DMS53 treated with DMSO at 0.1 percent for 48 hours (cell line): Measurements from ENCODE around the gene RCC1.
"Not testable (repeated sequence)": the region's sequence is repeated elsewhere in the genome, so short reads cannot be mapped to it uniquely, and the experiment has no call there.

Source experiments
- DNase-seq: peaks from one replicate; lab custom pipeline; 2025; ENCODE audit not compliant: unreplicated experiment; lab: John Stamatoyannopoulos, UW

The RCC1 gene, protein sequence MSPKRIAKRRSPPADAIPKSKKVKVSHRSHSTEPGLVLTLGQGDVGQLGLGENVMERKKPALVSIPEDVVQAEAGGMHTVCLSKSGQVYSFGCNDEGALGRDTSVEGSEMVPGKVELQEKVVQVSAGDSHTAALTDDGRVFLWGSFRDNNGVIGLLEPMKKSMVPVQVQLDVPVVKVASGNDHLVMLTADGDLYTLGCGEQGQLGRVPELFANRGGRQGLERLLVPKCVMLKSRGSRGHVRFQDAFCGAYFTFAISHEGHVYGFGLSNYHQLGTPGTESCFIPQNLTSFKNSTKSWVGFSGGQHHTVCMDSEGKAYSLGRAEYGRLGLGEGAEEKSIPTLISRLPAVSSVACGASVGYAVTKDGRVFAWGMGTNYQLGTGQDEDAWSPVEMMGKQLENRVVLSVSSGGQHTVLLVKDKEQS

DNA sequence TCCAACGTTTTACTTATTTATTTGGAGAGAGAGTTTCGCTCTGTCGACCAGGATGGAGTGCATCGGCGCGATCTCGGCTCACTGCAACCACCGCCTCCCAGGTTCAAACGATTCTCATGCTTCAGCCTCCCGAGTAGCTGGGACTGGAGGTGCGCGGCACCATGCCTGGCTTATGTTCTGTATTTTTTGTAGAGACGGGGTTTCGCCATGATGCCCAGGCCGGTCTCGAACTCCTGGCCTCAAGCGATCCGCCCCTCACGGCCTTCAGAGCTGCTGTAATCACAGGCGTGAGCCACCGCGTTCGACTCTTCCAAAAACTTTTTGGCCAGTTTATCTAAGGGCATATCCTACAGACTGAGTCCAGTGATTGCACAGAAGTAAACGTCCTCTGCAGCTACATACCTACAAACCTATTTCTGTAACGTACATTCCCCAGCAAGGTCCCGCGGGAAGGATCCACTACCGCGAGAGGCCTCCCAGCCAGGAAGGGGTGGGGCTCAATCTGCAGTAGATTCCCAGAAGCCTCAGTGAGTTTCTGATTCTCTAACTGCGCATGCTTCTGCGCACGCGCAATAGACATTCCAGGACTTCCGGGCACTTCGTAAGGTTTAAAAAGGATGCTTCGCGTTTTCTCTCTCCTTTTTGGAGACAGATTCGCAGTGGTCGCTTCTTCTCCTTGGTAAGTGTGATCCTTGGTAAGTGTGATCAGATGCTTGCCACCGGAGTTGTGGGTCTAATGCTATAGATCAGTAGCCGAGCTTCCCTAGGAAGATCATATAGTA, at the start of gene RCC1:
RCC1 (plus strand) TSS at position 638 of the 782 bp plus-strand sequence. CDS start 23,824 bp downstream, outside the sequence.
- peak; percentile 99 for DNase-seq

DNA sequence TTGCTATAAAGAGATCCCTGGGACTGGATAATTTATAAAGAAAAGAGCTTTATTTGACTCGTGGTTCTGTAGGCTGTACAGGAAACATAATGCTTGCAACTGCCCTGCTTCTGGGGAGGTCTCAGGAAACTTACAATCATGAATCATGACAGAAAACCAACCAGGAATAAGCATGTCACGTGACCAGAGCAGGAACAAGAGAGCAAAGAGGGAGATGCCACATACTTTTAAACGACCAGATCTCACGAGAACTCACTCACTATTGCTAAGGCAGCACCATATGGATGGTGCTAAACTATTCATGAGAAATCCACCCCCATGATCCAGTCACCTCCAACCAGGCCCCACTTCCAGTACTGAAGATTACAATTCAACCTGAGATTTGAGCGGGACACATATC, 49.8 kb upstream of the RCC1 start:
- DNase-seq: no peak

DNA sequence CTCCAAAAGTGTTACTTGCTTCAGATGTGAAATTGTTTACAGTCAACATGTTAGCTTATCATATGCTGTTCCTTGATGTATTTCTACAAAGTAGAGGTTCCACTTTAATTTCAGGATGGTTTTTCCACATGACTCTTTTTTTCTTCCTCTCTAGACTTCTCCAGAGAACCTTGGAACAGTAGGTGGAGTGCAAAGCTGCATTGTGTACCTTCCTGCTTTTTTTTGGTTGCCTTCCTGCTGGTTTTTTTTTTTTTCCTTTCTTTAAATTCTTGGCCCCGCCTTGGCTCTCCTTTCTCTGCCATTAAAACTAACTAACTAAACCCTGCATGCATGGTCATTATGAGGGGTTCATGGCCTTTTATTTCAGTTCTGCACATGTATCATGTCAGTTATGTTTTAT, 48.2 kb upstream of the RCC1 start:
- DNase-seq: no peak

DNA sequence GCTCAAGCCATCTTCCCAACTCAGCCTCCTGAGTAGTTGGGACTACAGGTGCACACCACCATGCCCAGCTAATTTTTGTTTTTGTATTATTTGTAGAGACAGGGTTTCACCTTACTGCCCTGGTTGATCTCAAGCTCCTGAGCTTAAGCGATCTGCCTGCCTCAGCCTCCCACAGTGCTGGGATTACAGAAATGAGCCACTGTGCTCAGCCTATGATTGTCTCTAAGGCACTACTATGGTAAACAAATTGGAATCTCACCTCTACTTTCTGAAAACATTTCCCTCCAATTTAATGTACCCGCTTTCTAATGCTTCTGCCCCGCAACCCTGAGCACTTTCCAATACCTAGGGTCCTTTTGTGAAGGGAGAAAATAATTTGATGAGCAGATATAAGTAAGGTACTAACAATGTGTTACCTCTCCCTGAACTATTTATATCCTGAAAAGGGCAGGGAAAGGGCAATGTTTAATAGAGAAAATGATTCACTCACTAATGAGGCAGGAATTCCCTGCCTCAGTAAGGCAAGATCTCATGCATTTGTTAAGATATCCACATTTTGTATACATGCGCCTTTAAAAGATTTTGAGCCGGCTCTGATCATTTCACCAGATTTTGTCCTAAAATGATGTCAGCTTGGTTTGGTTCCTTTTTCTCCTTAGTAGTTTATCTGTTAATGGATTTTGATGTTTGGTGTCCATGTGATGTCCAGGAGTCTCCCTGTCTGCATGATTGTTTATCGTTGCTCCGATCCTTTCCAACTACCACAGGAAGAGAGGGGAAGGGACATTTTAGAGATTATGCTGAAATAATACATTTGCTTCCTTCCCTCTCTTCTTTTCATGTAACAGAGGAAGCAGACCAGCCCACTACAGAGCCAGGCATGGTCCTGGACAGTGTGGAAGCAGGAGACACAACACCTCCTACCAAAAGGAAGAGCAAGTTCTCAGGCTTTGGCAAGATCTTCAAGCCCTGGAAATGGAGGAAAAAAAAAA, 47.3 kb upstream of the RCC1 start:
- no peak for DNase-seq

DNA sequence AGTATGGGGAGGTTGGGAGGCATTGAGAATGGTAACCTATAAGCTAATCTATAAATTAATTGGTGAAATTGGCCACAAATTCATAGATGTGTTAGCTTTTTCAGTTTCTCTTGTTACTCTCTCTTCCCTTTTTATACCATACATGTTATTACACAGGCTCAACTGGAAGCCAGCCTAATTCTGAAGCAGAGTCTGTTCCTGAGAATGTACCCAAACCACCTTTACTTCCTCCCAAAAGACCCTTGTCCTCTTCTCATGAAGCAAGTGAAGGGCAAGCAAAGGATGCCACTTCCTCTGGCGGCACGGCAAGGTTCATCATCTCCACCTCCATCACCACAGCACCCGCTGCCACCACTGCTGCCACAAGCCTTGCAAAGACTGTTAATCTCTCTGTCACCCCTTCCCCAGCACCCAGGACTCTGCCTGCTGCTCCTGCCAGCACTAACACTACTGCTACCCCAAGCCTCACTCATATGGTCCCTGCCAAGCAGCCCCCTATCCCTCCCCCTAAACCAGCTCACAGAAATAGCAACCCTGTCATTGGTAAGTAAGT, 39.5 kb upstream of the RCC1 start:
- no peak for DNase-seq

DNA sequence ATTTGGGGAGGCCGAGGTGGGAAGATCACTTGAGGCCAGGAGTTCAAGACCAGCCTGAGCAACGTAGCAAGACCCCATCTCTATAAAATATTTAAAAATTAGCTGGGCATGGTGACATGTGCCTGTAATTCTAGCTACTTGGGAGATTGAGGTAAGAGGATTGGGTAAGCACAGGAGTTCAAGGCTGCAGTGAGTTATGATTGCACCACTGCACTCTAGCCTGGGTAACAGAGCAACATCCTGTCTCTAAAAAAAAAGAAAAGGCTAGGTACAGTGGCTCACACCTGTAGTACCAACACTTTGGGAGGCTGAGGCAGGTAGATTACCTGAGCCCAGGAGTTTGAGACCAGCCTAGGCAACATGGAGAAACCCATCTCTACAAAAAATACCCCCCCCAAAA, 35.7 kb upstream of the RCC1 start:
- DNase-seq: no peak

DNA sequence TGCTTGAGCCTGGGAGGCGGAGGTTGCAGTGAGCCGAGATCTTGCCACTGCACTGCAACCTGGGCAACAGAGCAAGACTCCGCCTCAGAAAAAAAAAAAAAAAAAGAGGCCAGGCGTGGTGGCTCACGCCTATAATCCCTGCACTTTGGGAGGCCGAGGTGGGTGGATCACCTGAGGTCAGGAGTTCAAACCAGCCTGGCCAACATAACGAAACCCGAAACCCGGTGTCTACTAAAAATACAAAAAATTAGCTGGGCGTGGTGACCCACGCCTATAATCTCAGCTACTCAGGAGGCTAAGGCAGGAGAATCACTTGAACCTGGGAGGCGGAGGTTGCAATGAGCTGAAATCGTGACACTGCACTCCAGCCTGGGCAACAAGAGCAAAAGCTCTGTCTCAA, 26.3 kb upstream of the RCC1 start:
- not testable (repeated sequence) for DNase-seq

DNA sequence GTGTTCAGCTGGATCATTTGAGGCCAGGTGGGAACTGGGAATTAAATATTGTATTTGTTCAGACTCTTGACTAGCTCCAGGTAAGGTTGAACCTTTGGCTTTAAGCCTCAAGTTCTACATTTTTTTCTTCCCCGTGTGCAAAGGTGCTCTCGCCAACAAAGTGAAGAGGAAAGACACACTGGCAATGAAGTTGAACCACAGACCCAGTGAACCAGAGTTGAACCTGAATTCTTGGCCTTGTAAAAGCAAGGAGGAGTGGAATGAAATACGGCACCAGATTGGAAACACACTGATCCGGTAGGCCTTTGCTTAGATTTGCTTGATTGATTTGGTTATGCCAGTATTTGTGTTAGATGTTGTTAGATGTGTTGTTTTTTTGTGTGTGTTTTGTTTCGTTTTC, 25.5 kb upstream of the RCC1 start:
- no peak for DNase-seq

DNA sequence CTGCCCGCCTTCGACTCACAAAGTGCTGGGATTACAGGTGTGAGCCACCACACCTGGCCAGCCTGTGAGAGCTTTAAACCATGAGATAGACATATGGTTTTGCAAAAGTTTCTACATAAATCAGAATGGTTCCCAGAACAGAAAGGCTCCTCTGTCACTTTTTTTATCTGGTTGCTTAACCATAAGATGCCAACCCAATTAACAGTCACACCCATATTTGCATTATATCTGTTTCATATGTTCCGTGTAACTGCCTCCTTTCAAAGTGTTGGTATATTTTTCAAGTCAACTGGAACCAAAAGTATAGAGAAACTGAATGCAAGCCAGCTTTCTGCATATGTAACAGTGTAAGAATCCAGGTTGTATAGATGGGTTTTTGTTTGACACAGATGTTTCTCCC, 23.7 kb upstream of the RCC1 start:
- no peak for DNase-seq

DNA sequence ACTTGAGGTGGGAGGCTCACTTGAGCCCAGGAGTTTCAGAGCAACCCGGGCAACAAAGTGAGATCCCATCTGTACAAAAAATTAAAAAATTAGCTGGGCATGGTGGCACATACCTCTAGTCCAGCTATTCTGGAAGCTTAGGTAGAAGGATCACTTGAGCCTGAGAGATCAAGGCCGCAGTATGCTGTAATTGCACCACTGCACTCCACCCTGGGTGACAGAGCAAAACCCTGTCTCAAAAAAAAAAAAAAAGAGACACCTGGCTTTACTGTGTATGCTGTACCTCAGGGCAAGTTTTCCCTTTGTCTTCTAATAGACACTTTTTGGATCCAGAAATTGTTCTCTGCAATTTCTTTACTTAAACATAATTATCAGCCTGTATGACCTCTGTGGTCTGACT, 23.1 kb upstream of the RCC1 start:
- DNase-seq: no peak

DNA sequence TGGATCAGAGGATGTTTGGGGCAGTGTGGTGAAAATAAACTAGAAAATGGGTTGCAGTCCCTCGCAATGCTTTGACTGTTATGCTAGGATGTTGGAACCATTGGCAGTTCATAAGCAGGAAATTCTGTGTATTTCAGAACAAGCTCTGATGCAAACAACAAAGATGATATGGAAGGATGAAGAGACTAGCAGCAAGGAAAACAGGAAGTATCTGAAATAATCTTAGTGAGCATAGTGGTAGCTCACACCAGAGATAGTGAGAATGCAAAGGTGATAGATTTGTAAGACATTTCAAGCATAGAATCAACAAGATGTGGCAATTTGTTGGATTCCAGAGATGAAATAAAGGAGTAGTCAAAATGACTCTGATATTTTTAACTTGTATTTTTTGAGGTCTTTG, 11.1 kb upstream of the RCC1 start:
- no peak for DNase-seq

DNA sequence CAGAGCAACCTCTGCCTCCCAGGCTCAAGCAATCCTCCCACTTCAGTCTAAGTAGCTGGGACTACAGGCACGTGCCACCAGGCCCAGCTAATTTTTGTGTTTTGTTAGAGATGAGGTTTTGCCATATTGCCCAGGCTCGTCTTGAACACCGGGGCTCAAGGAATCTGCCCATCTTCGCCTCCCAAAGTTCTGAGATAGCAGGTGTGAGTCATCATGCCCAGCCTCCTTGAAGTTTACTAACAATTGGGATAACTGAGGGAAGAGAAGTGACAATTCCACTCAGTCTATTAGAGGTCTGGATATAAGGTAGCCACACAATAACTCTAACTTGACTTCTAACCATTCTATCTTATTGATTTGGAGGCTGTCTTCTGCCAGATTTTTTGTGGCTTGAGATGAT, 6.3 kb upstream of the RCC1 start:
- DNase-seq: no peak

DNA sequence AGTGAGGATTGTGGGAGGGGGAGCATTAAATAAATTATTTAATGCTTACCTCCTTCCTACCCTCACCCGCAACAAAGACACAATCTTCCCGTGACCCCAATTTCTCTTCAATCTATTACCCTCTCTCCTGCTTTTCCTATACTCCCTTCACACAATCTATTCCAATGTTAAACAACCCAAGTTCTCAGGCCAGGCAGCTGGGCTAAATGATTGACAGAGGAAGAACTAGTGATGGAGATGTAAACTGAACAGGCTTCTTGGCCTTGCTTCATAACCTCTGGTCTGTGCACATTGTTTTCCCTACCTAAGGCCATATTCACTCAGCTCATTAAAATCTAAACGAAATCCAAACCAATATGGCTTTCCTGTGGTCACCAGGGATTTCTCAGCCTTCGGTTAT, 3.9 kb upstream of the RCC1 start:
- no peak for DNase-seq

DNA sequence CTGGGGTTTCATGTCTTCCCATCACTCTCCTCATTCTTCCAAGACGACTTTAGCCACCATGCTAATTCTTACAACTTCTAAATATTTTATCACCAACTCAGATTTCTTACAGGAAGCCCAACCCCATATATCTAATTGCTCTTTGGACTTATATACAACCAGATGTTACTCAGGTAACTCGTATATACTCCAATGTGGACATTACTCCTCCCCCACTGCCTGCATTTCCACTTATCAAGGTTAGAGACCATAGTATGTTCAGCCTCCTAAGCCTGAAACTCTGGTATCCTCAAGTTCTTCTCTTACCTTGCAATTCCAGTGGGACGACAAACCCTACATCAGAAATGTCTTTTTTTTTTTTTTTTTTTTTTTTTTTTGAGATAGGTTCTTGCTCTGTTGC, 2.7 kb upstream of the RCC1 start:
- no peak for DNase-seq

DNA sequence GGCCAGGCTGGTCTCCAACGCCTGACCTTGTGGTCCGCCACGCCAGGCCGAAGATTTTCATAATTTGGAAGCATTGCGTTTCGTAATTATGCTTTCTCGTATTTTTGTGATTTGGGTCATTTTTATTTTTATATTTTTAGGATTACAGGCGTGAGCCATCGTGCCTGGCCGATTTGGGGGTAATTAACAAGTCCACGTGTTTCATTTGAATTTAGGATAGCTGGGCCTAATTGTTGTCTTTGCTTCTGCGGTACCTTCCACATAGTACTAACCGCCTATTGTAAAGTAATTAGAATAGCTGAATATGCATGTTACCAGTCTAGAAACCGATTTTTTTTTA, 1.0 kb downstream of the RCC1 start:
- DNase-seq: no peak

DNA sequence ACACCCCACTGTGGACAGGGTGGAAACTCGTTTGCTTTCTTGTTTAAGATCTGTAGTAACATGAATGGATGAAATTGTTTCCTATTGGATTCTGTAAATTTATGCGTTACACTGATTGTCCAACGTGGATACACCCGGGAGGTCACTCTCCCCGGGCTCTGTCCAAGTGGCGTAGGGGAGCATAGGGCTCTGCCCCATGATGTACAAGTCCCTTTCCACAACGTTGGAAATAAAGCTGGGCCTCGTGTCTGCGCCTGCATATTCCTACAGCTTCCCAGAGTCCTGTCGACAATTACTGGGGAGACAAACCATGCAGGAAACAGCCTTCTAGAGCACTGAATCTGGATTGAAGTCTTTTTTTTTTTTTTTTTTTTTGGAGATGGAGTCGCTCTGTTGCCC, 1.4 kb downstream of the RCC1 start:
- DNase-seq: no peak

DNA sequence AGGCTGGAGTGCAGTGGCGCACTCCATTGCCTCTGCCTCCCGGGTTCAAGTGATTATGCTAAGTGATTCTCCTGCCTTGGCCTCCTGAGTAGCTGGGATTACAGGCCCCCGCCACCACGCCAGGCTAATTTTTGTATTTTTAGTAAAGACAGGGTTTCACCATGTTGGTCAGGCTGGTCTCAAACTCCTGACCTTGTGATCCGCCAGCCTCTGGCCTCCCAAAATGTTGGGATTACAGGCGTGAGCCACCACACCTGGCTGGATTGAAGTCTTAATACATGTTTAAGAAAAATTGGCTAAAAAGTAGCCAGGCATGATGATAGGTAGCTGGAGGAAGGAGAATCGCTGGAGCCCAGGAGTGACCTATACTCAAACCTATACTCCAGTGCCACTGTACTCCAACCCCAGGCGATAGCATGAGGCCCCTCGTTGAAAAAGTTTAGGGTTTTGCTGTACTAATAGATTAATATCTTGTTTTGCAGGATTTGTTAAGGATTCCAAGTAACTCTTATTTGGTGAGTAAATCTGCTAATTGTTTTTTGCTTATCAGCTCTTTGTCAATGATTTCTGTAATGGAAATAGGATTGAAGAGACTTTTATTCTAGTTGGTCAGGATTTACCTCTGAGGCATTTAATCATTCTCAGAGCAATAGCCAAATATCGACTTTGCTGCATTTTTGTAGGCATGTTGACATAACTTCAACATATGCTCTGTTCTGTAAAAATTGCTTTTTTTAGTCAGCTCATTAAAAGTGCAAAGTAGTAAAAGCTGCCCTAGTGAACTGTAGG, 2.0 kb downstream of the RCC1 start:
- no peak for DNase-seq

DNA sequence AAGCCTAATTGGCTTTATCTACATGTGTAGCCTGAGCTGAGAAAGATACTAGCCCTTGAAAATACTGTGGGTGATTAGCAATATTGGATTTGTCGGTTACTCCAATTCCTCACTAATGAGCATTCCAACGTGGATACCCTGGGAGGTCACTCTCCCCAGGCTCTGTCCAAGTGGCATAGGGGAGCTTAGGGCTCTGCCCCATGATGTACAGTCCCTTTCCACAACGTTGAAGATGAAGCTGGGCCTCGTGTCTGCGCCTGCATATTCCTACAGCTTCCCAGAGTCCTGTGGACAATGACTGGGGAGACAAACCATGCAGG, 2.6 kb downstream of the RCC1 start:
- no peak for DNase-seq

DNA sequence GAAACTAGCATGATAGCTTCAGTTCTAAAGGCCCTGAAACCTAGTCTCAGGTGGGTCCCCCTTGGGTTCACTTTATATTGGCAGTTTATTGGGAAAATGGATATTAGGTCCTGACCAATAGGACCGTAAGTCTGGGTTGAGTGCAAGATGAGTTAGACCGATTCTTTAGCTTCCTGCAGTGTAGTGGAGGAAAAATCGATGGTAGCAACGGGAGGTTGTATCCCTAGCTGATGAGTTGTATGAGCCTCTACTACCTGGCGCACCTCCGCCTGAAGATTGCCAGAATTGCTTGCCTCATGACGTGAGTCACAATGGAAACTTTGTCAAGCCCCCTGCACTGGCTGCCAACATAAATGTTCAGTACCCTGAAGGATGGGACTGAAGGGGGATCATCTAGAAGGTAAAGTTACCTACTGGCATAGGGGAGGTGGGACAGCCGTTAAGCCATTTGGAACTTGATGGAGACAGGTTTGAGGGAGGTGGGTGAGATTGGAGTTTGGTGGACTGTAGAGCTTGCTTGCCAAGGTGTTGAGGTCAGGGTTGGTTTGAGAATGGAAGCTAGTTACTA, 3.9 kb downstream of the RCC1 start:
- DNase-seq: peak; percentile 46
